GF-D8 (cell line): Measurements from ENCODE around the gene CMTM7.
"Not testable (repeated sequence)": the region's sequence is repeated elsewhere in the genome, so short reads cannot be mapped to it uniquely, and the experiment has no call there.

Experiments
- DNase-seq: peaks from one replicate; lab custom pipeline; 2025; lab: John Stamatoyannopoulos, UW

CMTM7 gene

GRCh38 chr3:32436816-32437189, 45.1 kb downstream of the CMTM7 start:
- no peak for DNase-seq

GRCh38 chr3:32437896-32438295, 46.2 kb downstream of the CMTM7 start:
- no peak for DNase-seq

GRCh38 chr3:32438596-32439344, 47.1 kb downstream of the CMTM7 start:
- no peak for DNase-seq

GRCh38 chr3:32439421-32439820, 47.8 kb downstream of the CMTM7 start:
- not testable (repeated sequence) for DNase-seq

GRCh38 chr3:32440611-32441350, 49.1 kb downstream of the CMTM7 start:
- no peak for DNase-seq

GRCh38 chr3:32442766-32443165, 51.1 kb downstream of the CMTM7 start:
- DNase-seq = no peak

GRCh38 chr3:32443478-32443877, 51.8 kb downstream of the CMTM7 start:
- DNase-seq = no peak

- DNase-seq = no peak
These were observed 56.3 kb downstream of the CMTM7 start for GRCh38 chr3:32447865-32448400.

- DNase-seq = no peak
These were observed 57.2 kb downstream of the CMTM7 start for GRCh38 chr3:32448686-32449474.

- DNase-seq = no peak
These were observed 58.0 kb downstream of the CMTM7 start for GRCh38 chr3:32449691-32450090.

- no peak for DNase-seq
These were observed 58.8 kb downstream of the CMTM7 start for GRCh38 chr3:32450426-32450825.

GRCh38 chr3:32450992-32451659, 59.5 kb downstream of the CMTM7 start:
- DNase-seq = no peak

- no peak for DNase-seq
These were observed 60.4 kb downstream of the CMTM7 start for GRCh38 chr3:32452009-32452408.

GRCh38 chr3:32453346-32453745, 61.7 kb downstream of the CMTM7 start:
- no peak for DNase-seq

- DNase-seq = no peak
These were observed 62.5 kb downstream of the CMTM7 start for GRCh38 chr3:32454111-32454510.

- DNase-seq = no peak
These were observed 63.3 kb downstream of the CMTM7 start for GRCh38 chr3:32454731-32455608.

- no peak for DNase-seq
These were observed 64.2 kb downstream of the CMTM7 start for GRCh38 chr3:32455609-32456428.

GRCh38 chr3:32456429-32457130, 64.9 kb downstream of the CMTM7 start:
- no peak for DNase-seq

GRCh38 chr3:32457971-32458471, 66.4 kb downstream of the CMTM7 start:
- peak; percentile 81 for DNase-seq
